ENCODE measurements around the gene TUT4.

- no peak for TF ChIP-seq CTCF (IDR thresholded peaks at IDR 0.05)
- TF ChIP-seq EZH2 (IDR thresholded peaks at IDR 0.05), result no peak
Observed at GRCh38 chr1:52598729-52599128, 45.8 kb upstream of the TUT4 start.
